OCI-LY7 (cell line): Measurements from ENCODE around the gene ATF2.

ENCODE experiments used
- EZH2phosphoT487 ChIP-seq: fragments of 200-600 bp; sonication (generic); IDR thresholded peaks from 2 replicates; pipeline ENCODE4 v1.6.1; 2018; ENCODE audit warnings: low read depth, borderline replicate concordance, mild to moderate bottlenecking, mixed run types, antibody characterized with exemption, low read length, moderate library complexity, mixed read lengths
- TF ChIP-seq, protein P1 (sequence below): fragments of 200-600 bp; sonication (generic); conservative IDR thresholded peaks from 2 replicates; pipeline ENCODE4 v1.5.1; 2014; ENCODE audit warnings: mild to moderate bottlenecking, antibody characterized with exemption, low read length, moderate library complexity, mixed read lengths

DNA sequence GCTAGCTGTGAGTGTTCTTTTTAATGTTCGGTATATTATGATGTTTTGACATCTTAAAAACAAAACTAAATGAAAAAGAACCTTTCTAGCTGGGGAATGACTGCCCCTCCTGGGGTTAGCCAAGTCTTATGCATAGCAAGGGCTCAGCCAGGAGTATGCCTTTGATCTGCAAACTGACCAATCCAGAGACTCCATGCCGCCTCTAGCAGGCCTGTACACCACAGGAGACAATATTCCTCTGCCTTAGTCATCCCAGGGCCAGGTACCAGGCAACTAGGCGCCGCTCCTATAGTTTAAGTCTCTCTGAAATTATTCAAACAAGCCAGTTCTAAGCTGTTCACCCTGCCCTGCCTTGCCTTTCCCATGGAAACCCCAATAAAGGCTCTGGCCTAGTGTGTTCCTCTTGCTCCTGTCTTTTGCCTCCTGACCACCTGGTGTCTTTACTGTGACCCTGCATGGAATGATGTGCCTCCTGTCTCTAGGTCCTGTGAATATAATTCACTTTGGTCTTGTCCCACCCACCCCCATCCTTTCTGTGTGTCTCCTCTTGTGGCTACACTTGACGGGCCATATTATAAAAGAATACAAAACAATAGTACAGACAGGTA lies 110.8 kb downstream of the ATF2 start:
- TF ChIP-seq, protein P1, sequence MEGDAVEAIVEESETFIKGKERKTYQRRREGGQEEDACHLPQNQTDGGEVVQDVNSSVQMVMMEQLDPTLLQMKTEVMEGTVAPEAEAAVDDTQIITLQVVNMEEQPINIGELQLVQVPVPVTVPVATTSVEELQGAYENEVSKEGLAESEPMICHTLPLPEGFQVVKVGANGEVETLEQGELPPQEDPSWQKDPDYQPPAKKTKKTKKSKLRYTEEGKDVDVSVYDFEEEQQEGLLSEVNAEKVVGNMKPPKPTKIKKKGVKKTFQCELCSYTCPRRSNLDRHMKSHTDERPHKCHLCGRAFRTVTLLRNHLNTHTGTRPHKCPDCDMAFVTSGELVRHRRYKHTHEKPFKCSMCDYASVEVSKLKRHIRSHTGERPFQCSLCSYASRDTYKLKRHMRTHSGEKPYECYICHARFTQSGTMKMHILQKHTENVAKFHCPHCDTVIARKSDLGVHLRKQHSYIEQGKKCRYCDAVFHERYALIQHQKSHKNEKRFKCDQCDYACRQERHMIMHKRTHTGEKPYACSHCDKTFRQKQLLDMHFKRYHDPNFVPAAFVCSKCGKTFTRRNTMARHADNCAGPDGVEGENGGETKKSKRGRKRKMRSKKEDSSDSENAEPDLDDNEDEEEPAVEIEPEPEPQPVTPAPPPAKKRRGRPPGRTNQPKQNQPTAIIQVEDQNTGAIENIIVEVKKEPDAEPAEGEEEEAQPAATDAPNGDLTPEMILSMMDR, result no peak
- TF ChIP-seq EZH2phosphoT487, result no peak
